Spleen (tissue), 7 donors: ENCODE measurements around the gene RCOR3.
"Not testable (repeated sequence)": the region's sequence is repeated elsewhere in the genome, so short reads cannot be mapped to it uniquely, and the experiment has no call there.

ENCODE experiments used
- CTCF ChIP-seq, 11 experiments: fragments of 200-600 bp in 7 of 11; fragments of 450-650 bp in 4 of 11; sonication (generic) in 4 of 11; IDR thresholded peaks in 8 of 11; conservative IDR thresholded peaks in 3 of 11; 1 replicate in 7 of 11; 2 replicates in 4 of 11; pipeline versions ENCODE4 v1.4.0 to v1.8.0; 2016 to 2021; ENCODE audit warnings: antibody characterized with exemption in 11 of 11, inconsistent platforms in 4 of 11, mild to moderate bottlenecking in 1 of 11
- POLR2A ChIP-seq, 3 donors: fragments of 450-650 bp; IDR thresholded peaks; one replicate each; pipeline ENCODE4 v1.5.1; 2017; ENCODE audit warnings: antibody characterized with exemption in 3 of 3, mild to moderate bottlenecking in 1 of 3
- POLR2AphosphoS5 ChIP-seq, 3 donors: sonication (generic); formaldehyde crosslinking; IDR thresholded peaks; one replicate each; pipeline ENCODE4 v1.5.1; 2017; ENCODE audit warnings: antibody characterized with exemption in 3 of 3
- donor health status: DM: no; HTN: no; CAD: no; lungs with moderate emphysema.
- donor health status: DM: no; HTN: no; CAD: no.
- donor health status: DM: no; HTN: no; CAD: no.

GRCh38 chr1:211228573-211229364, 30.4 kb upstream of the RCOR3 start:
- TF ChIP-seq CTCF (IDR thresholded peaks at IDR 0.05 in 8 of 11, conservative IDR thresholded peaks at IDR 0.05 in 3 of 11); POLR2A (IDR thresholded peaks at IDR 0.05): not testable (repeated sequence)
- peak in 1 of 3 donors; percentile 29 for TF ChIP-seq POLR2AphosphoS5 (IDR thresholded peaks at IDR 0.05)
